ENCODE data around the gene CFAP410. TPM values are rescaled to one million over a fixed set of nuclear protein-coding genes. Genes with fewer than 3 reads are reported as not detected.
"Not testable (repeated sequence)": the region's sequence is repeated elsewhere in the genome, so short reads cannot be mapped to it uniquely, and the experiment has no call there.

The CFAP410 gene
- total RNA-seq, 2 donors from 2014 or later = 19.6 to 28.4 TPM

GRCh38 chr21:44351535-44352252 is 12.5 kb upstream of the CFAP410 start:
- H3K27ac Mint-ChIP-seq = peak overlapping the region; percentile 87 to 91
- peaks cover 38 to 45% of the 10 kb centered on the region in 2 donors for H3K4me1 Mint-ChIP-seq (ENCODE audit: low read depth in 2 of 2)
- H3K9me3 Mint-ChIP-seq = no peaks in the 10 kb centered on the region
- peaks cover 0 to 2% of the 10 kb centered on the region in 2 donors for H3K27me3 Mint-ChIP-seq
- peaks cover 4% of the 10 kb centered on the region for H3K36me3 Mint-ChIP-seq
- ATAC-seq (no peak), DNase-seq (ENCODE audit: low spot score) (no peak)
- H3K4me3 Mint-ChIP-seq = no peak overlapping the region

- Mint-ChIP-seq H3K4me3 (no peak overlapping the region), H3K4me1 (ENCODE audit: low read depth in 2 of 2) (peaks cover 38 to 39% of the 10 kb centered on the region in 2 donors)
- ATAC-seq = no peak
Observed at GRCh38 chr21:44350773-44351481, 11.7 kb upstream of the CFAP410 start.

GRCh38 chr21:44349847-44350772 is 10.9 kb upstream of the CFAP410 start:
- Mint-ChIP-seq H3K9me3 (no peaks in the 10 kb centered on the region), H3K27ac (no peak overlapping the region), H3K36me3 (no peaks in the 10 kb centered on the region), H3K4me3 (no peak overlapping the region), H3K4me1 (ENCODE audit: low read depth in 2 of 2) (peaks cover 32 to 33% of the 10 kb centered on the region in 2 donors), H3K27me3 (peaks cover 0 to 2% of the 10 kb centered on the region in 2 donors)
- no peak for ATAC-seq
- no peak for DNase-seq (ENCODE audit: low spot score)

More at GRCh38 chr21:44350773-44351481, 11.7 kb upstream of the CFAP410 start:
- peaks cover 0 to 2% of the 10 kb centered on the region in 2 donors for H3K27me3 Mint-ChIP-seq
- no peaks in the 10 kb centered on the region for H3K9me3 Mint-ChIP-seq
- DNase-seq (ENCODE audit: low spot score) = no peak
- H3K27ac Mint-ChIP-seq = no peak overlapping the region
- peaks cover 4% of the 10 kb centered on the region for H3K36me3 Mint-ChIP-seq

GRCh38 chr21:44349416-44349846 is 10.2 kb upstream of the CFAP410 start:
- Mint-ChIP-seq H3K9me3 (no peaks in the 10 kb centered on the region), H3K36me3 (no peaks in the 10 kb centered on the region), H3K27me3 (peaks cover 0 to 2% of the 10 kb centered on the region in 2 donors), H3K4me3 (no peak overlapping the region), H3K4me1 (ENCODE audit: low read depth in 2 of 2) (peaks cover 27% of the 10 kb centered on the region in 2 donors), H3K27ac (no peak overlapping the region)
- ATAC-seq (no peak), DNase-seq (ENCODE audit: low spot score) (no peak)

- Mint-ChIP-seq H3K27ac (no peak overlapping the region), H3K4me1 (ENCODE audit: low read depth in 2 of 2) (peaks cover 21 to 22% of the 10 kb centered on the region in 2 donors), H3K4me3 (no peak overlapping the region), H3K36me3 (no peaks in the 10 kb centered on the region), H3K9me3 (no peaks in the 10 kb centered on the region), H3K27me3 (peaks cover 0 to 2% of the 10 kb centered on the region in 2 donors)
- DNase-seq (ENCODE audit: low spot score) (no peak), ATAC-seq (no peak)
Observed at GRCh38 chr21:44348861-44349260, 9.7 kb upstream of the CFAP410 start.

- Mint-ChIP-seq H3K4me1 (ENCODE audit: low read depth in 2 of 2) (peaks cover 12 to 19% of the 10 kb centered on the region in 2 donors), H3K4me3 (no peak overlapping the region), H3K36me3 (no peaks in the 10 kb centered on the region), H3K9me3 (no peaks in the 10 kb centered on the region), H3K27me3 (peaks cover 0 to 2% of the 10 kb centered on the region in 2 donors), H3K27ac (no peak overlapping the region)
- ATAC-seq (no peak), DNase-seq (ENCODE audit: low spot score) (no peak)
Observed at GRCh38 chr21:44347911-44348451, 8.8 kb upstream of the CFAP410 start.

- no peaks in the 10 kb centered on the region for H3K9me3 Mint-ChIP-seq
- H3K4me1 Mint-ChIP-seq (ENCODE audit: low read depth in 2 of 2) = peaks cover 6 to 10% of the 10 kb centered on the region in 2 donors
Observed at GRCh38 chr21:44345495-44345894, 6.3 kb upstream of the CFAP410 start.

GRCh38 chr21:44344541-44345183 is 5.5 kb upstream of the CFAP410 start:
- Mint-ChIP-seq H3K27me3 (peaks cover 0 to 2% of the 10 kb centered on the region in 2 donors), H3K4me1 (ENCODE audit: low read depth in 2 of 2) (peaks cover 13 to 18% of the 10 kb centered on the region in 2 donors), H3K4me3 (no peak overlapping the region), H3K36me3 (no peaks in the 10 kb centered on the region), H3K27ac (no peak overlapping the region), H3K9me3 (no peaks in the 10 kb centered on the region)
- DNase-seq (ENCODE audit: low spot score) = no peak
- peak in 1 of 2 donors; percentile 21 for ATAC-seq

More at GRCh38 chr21:44345495-44345894, 6.3 kb upstream of the CFAP410 start:
- Mint-ChIP-seq H3K27ac (no peak overlapping the region), H3K27me3 (peaks cover 0 to 2% of the 10 kb centered on the region in 2 donors), H3K4me3 (no peak overlapping the region), H3K36me3 (no peaks in the 10 kb centered on the region)
- no peak for ATAC-seq
- DNase-seq (ENCODE audit: low spot score) = no peak

- not testable (repeated sequence) for H3K36me3 Mint-ChIP-seq; ATAC-seq; H3K9me3 Mint-ChIP-seq; DNase-seq (ENCODE audit: low spot score); H3K27me3 Mint-ChIP-seq; H3K4me3 Mint-ChIP-seq
- Mint-ChIP-seq H3K27ac (peak overlapping the region in 1 of 2 donors; percentile 15), H3K4me1 (ENCODE audit: low read depth in 2 of 2) (peaks cover 18 to 23% of the 10 kb centered on the region in 2 donors)
Observed at GRCh38 chr21:44342981-44343380, 3.8 kb upstream of the CFAP410 start.

GRCh38 chr21:44341726-44342458 is 2.7 kb upstream of the CFAP410 start:
- DNase-seq (ENCODE audit: low spot score); H3K36me3 Mint-ChIP-seq; H3K4me3 Mint-ChIP-seq; ATAC-seq; H3K27me3 Mint-ChIP-seq; H3K9me3 Mint-ChIP-seq: not testable (repeated sequence)
- peaks cover 22 to 23% of the 10 kb centered on the region in 2 donors for H3K4me1 Mint-ChIP-seq (ENCODE audit: low read depth in 2 of 2)
- H3K27ac Mint-ChIP-seq = peak overlapping the region in 1 of 2 donors; percentile 99

- H3K27me3 Mint-ChIP-seq = no peaks in the 10 kb centered on the region
- H3K36me3 Mint-ChIP-seq = no peaks in the 10 kb centered on the region
- H3K4me3 Mint-ChIP-seq = peak overlapping the region; percentile 65
- H3K9me3 Mint-ChIP-seq = no peaks in the 10 kb centered on the region
- ATAC-seq (peak in 1 of 2 donors; percentile 0), DNase-seq (ENCODE audit: low spot score) (no peak)
- H3K27ac Mint-ChIP-seq = peak overlapping the region; percentile 55 to 64
- peaks cover 16 to 27% of the 10 kb centered on the region in 2 donors for H3K4me1 Mint-ChIP-seq (ENCODE audit: low read depth in 2 of 2)
Observed at GRCh38 chr21:44337941-44338895, 972 bp downstream of the CFAP410 start.

All from natural killer cell treated with Interleukin-12 subunit alpha and Interleukin-12 subunit beta and Interleukin-15 and Interleukin-18, amount 100 ng/mL, for 72 hours (primary cell).